Erythroblast (primary cell): ENCODE measurements around the gene MACROD2.

Source experiments
- GATA1 ChIP-seq: IDR thresholded peaks from 2 replicates; pipeline ENCODE4 v1.6.1; 2011; ENCODE audit warnings: low read depth, mild to moderate bottlenecking, control low read depth, low read length, moderate library complexity
- POLR2A ChIP-seq: IDR thresholded peaks from 2 replicates; pipeline ENCODE4 v1.6.1; 2011; ENCODE audit warnings: mild to moderate bottlenecking, low read length

DNA sequence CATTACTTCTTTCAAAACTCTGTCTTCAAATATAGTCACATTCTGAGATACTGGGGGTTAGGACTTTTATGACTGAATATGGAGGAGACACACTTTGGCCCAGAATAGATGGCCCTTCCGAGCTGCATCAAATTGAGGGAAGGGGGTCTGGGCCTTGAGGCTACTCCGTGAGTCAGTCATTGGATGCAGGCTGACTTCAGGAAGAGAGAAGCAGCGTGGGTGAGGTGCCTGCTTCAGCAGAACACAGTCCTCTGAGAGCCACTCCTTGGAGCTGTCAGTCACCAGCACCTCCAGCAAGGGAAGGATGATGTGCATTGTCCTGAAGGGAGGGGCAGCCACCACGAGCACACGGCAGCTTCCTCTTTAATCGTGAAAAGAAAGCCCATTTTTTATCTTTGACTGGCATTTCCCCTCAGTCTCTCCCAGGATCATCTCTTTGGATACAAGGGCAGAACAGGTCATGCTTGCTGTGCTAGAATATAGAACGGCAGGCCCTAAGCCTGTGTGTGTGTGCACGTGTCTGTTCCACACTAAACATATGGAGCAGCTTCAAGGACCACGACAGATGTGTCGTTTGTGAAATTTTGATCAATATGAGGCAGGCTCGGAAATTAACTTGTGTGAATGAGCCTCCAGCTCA is 1856.4 kb downstream of the MACROD2 start:
- TF ChIP-seq POLR2A (no peak), GATA1 (no peak)
